Activated CD4-positive, alpha-beta T cell treated with anti-CD3 and anti-CD28 coated beads, Interleukin-2, amount 50 U/mL, for 16 hours (primary cell): ENCODE data around the gene FAM163B.
"Not testable (repeated sequence)": the region's sequence is repeated elsewhere in the genome, so short reads cannot be mapped to it uniquely, and the experiment has no call there.

Source experiments
- DNase-seq: peaks from one replicate; pipeline ENCODE4 v3.0.0-alpha.2; 2020

The FAM163B gene

DNA sequence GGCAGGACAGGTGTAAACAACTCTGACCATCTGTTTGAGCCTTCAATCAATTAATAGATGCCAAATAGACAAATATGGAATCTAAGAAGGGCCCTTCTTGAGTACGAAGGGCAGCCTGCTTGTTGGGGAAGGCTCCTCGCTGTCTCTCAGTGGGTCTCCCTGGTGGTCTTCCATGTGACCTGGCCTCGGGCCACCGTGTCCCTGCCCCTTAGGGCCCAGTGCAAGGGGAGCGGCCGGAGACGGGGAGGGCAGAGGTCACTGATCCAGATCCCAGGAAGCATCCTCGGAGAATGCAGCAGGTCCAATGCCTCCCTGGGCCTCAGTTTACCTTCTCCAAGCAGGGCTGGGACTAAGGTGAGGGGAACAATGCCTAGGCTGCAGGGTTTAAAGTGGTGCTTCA lies 29.5 kb upstream of the FAM163B start:
- no peak for DNase-seq

- no peak for DNase-seq
Observed at GRCh38 chr9:133638076-133638475, 28.9 kb upstream of the FAM163B start.

GRCh38 chr9:133637451-133638055 lies 28.4 kb upstream of the FAM163B start:
- no peak for DNase-seq

DNA sequence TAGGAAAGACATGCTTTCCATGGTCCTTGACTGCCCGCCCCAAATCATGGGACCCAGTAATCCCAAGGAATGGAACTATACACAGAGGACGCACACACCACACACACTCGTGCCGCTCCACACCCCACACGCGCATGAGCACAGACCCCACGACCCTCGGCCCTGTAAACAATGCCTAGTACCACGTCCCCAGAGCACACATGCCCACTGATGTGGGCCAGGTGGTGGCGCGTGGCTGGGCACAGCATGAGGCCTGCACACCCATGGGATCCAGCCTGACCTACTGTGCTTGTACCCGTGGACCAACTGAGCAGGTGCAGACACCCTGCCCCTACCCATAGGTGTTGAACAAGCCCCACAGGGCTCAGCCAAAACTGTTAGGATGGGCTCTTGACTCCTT lies 27.7 kb upstream of the FAM163B start:
- DNase-seq, result no peak

DNA sequence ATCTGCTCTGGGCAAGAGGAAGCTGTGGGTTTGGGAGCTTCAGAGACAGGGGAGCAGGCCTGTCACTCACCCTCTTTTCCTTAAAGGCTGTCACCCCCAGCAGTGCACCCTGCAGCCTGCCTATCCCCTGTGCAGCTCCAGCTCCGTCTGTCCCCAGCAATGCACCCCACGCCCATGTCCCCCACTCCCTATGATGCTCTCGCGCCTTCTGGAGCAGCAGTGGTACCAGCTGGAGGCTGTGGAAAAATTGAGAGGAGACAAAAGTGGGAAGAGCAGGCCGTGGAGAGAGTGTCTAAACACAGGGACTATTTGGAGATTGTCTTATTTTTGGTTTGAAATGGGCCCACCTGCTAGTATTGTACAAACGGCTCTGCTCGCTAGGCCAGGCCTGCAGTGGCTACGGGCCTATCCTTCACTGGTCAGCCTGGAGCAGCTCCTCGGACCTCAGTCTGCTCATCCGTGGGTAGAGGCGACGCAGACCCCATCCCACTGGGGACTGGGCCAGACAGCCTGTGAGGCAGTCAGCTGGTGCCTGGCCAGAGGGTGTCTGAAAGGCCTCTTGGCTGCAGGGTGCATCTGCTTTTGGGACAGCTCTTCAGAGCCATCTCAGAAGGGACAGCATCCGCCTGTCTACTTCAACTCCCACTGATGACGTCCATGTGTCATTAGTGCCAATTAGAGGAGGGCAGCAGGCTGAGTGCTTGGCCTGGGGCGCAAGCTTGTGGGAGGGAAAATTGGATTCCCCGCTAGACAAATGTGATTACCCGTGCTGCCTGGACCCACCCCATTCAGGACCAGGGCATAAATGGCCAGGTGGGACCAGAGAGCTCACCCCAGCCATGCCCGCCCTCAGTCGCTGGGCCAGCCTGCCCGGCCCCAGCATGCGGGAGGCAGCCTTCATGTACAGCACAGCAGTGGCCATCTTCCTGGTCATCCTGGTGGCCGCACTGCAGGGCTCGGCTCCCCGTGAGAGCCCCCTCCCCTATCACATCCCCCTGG lies 26.6 kb upstream of the FAM163B start, which contains the start of gene DBH:
Gene DBH, plus strand, starts transcription at position 831 of the 999 bp plus-strand sequence. Its CDS starts 9 bp downstream, at position 840.
- no peak for DNase-seq

GRCh38 chr9:133635098-133635497 lies 25.9 kb upstream of the FAM163B start:
- no peak for DNase-seq

DNA sequence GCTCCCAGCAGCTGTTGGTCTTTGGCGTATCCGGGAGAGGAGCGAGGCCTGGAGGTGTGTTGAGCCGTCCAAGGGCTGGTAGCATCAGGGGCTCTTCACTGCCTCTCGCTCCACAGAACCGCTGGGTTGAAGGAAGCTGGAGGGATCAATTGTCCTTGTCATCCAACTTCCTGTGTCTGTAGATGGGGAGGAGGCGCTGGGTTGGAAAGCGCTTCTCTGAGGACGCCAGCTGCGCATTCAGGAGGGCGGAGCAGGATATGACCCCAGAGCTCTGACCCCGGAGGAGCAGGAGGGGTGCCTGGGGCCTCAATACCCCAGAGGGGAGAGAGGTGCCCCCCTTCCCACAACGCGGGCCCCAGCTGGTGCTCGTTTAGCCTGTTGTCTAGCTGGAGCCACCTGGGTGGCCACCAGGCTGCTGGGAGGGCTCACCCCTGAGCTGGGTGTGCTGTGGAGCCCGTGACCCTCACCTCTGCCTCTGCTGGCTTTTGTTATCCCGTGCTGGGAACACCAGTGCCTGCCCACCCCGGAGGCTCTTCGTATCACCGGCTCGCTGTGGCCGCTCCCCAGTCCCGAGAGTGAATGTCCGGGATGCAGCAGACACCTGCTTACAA lies 25.0 kb upstream of the FAM163B start:
- no peak for DNase-seq

DNA sequence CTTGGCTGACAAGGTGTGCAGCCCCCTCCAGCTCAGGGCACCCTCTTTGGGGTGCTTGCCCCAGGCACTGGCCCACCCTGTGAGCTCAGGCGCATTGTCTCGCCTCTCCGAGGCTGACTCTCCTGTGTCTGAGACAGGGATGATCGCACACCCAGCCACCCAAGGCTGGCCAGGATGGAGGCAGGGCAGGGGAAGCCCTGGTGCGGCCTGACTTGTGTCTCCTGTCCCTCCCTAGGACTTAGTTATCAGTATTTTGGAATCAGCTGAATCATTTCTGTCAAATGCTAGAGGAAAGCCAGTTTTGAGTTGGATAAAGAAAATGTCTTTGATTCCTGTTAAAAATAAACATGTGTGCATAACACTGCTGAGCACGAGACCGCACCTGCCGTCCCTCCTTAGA lies 24.5 kb upstream of the FAM163B start:
- DNase-seq, result no peak

GRCh38 chr9:133632806-133633680 lies 23.9 kb upstream of the FAM163B start:
- no peak for DNase-seq

DNA sequence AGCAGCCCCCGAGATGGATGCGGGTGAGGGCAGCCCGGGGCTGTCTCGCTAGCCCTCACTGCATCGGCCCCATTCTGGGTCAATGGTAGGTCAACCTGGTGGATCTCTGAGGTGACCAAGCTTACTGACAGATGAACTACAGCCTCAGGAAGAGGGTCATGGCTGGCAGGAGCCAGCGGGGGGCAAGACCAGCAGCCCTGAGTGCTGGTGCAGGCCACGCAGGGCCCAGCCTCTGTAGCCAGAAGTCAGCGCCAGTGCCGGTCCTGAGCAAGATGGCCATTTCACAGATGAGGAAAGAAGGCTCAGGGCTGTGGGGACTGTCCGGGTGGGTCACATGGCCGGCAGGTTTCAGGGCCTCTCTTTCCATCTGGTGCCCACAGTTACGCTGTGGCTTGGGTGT lies 21.9 kb upstream of the FAM163B start:
- DNase-seq, result no peak

GRCh38 chr9:133629221-133630110 lies 20.3 kb upstream of the FAM163B start:
- no peak for DNase-seq

GRCh38 chr9:133628766-133629165 lies 19.6 kb upstream of the FAM163B start:
- no peak for DNase-seq

- no peak for DNase-seq
Observed at GRCh38 chr9:133627341-133627740, 18.2 kb upstream of the FAM163B start.

DNA sequence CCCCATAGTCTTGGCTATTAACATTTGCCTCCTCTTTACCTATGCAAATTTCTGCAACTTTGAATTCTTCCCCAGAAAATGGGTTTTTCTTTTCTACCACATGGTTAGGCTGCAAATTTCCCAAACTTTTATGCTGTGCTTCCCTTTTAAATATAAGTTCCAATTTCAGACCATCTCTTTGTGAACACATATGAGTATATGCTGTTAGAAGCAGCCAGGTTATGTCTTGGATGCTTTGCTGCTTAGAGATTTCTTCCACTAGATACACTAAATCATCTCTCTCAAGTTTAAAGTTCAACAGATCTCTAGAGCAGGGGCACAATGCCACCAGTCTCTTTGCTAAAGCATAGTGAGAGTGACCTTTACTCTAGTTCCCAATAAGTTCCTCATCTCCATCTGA lies 16.8 kb upstream of the FAM163B start:
- not testable (repeated sequence) for DNase-seq

DNA sequence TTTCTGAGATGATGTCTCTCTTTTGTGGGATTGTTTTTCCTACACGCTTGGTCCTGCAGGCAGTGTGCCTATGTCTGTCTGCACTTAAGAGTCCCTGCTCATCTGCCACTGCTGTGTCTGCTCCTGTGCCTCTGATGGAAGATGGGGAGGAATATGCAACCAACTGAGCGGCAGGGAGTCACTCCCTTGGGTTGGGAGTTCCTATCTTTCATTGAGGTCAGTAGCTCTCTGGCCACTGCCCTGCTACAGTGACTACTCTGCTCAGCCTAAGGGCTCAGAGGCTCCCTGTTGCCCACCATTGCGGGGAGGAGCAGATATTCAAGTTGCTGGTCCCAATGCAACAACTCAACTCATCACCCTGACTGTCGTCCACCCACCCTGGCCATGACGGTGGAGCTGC lies 13.4 kb upstream of the FAM163B start:
- DNase-seq, result no peak

DNA sequence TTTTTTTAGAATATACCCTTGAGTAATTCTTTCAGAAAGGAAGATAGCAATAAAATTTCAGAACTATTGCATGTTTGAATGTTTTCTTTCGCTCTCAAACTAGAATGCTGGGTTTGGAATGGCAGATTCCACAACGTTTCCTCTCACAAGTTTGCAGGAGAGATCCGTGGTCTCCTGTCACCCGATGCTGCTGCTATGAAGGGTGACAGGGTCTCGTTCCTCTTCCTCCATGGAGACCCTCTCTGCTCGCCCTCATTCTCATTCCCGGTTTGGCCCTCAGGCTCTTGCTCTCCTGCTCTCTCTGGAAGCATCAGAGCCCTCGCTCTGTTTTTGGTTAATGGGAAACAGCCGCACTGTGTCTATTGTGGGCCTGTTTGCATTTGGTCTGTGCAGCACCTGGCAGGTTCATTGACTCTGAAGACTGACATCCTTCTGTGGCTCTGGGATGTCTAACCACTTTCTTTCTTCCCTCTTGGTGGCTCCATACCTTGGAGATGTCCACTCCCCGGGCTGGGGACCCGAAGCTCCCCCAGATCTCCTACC lies 12.6 kb upstream of the FAM163B start:
- no peak for DNase-seq

DNA sequence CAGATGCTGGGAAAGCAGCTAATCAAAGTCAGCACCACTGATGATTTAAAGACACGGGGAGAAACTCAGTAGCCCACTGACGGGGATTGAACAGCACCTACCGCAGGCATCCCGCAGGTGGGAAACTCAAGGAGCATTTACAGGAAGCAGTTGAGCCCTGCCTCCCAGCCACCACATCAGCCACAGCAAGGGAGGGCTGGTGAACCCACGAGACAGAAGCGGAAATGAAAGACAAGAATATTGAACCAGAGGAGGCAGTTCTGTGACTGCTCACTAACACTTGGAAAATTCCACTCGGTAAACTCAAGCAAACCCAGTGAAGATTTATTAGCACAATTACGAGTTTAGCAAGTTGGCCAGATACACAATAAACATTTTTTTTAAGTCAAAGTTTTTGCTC lies 10.6 kb upstream of the FAM163B start:
- peak; percentile 23 for DNase-seq

GRCh38 chr9:133618726-133619125 lies 9.5 kb upstream of the FAM163B start:
- DNase-seq, result no peak

DNA sequence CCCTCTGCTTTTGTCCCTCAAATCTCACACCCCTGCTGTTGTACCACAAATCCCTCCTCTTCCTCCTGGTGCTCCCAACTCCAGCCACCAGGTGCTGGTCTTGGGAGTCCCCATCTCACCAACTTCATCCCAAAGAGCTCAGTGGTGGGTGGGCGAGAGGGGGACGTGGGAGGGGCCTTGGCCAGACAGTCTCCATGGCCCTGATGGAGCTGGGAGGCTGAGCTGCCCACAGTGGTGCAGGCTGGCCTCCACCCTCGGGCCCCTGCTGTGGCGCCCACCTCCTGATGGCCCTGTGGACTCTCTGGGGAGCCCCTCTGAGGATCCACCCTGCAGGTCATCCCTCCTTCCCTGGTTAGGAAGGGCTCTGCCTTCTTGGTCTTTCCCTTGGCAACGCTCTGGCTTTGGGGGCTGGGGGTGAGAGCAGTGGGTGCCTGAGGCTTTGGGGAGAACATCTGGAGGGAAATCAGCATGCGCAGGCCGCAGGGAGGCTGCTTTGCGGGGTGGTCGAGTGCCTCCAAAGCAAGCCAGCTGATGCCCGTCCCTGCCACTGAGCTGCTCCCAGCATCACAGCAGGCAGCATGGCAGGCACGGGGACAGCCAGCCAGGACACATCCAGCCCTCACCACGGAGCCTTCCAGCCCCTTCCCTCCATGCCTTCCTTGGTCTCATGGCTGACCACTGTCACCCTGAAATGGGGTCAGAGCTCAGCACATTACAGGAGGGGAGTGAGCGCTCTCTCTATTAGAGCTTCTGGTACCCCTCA lies 7.6 kb upstream of the FAM163B start:
- no peak for DNase-seq

DNA sequence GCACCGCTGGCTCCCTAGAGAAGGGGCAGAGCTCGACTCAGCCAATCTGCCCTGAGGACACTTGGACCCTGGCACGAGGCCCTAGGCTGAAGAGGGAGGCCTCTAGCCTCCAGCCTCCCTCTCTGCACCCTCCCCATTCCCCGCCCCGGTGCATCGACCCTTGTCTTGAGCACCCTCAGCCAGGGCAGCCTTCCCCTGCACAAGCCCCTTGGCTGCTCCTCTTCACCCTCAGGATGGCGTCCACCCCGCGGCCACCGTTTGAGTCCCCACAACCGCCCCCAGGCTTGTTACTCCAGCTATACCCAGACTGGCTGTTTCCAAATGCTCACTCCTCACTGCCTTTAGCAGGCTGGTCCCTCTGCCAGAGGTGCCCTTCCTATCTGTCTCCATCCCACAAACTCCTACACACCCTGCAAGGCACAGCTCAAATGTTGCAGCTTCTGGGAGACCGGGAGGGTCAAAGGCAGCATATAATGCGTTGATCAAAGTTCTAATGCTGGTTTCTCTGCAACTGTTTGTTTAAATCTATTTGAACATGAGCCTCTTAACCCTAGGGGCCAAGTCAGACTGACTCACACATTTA lies 6.5 kb upstream of the FAM163B start:
- no peak for DNase-seq
